WTC11 (cell line): ENCODE results near the gene PRR35.

Experiments
- E2F1 ChIP-seq: sonication (generic); formaldehyde crosslinking; IDR thresholded peaks from 2 replicates; pipeline ENCODE4 v1.8.0; 2022; ENCODE audit warnings: mild to moderate bottlenecking, missing genetic modification reagents
- E2F5 ChIP-seq: sonication (generic); formaldehyde crosslinking; IDR thresholded peaks from 2 replicates; pipeline ENCODE4 v1.8.1; 2022; ENCODE audit warnings: mild to moderate bottlenecking, moderate library complexity, missing genetic modification reagents
- FOXP1 ChIP-seq: sonication (generic); formaldehyde crosslinking; IDR thresholded peaks from 2 replicates; pipeline ENCODE4 v1.8.0; 2022; ENCODE audit warnings: missing genetic modification reagents, mild to moderate bottlenecking, moderate library complexity, borderline replicate concordance
- HMGXB4 ChIP-seq: sonication (generic); formaldehyde crosslinking; IDR thresholded peaks from 2 replicates; pipeline ENCODE4 v1.8.1; 2023; ENCODE audit warnings: mild to moderate bottlenecking, moderate library complexity, missing genetic modification reagents
- MLX ChIP-seq: sonication (generic); formaldehyde crosslinking; IDR thresholded peaks from 2 replicates; pipeline ENCODE4 v1.8.1; 2023; ENCODE audit warnings: mild to moderate bottlenecking, missing genetic modification reagents, moderate library complexity
- NFATC4 ChIP-seq: fragments of 250-450 bp; sonication (Bioruptor Pico); IDR thresholded peaks from 2 replicates; pipeline ENCODE4 v1.9.0; 2021; ENCODE audit warnings: mild to moderate bottlenecking
- NFE2L1 ChIP-seq: sonication (generic); formaldehyde crosslinking; IDR thresholded peaks from 2 replicates; pipeline ENCODE4 v1.8.1; 2023; ENCODE audit warnings: missing genetic modification reagents
- ZNF121 ChIP-seq: sonication (generic); formaldehyde crosslinking; IDR thresholded peaks from 2 replicates; pipeline ENCODE4 v1.8.0; 2023; ENCODE audit warnings: missing genetic modification reagents
- ZNF138 ChIP-seq: sonication (generic); formaldehyde crosslinking; conservative IDR thresholded peaks from 2 replicates; pipeline ENCODE4 v1.8.1; 2022; ENCODE audit warnings: mild to moderate bottlenecking, moderate library complexity, missing genetic modification reagents
- ZNF416 ChIP-seq: fragments of 250-450 bp; sonication (Bioruptor Pico); IDR thresholded peaks from 2 replicates; pipeline ENCODE4 v1.9.0; 2021; ENCODE audit warnings: mild to moderate bottlenecking, inconsistent platforms
- TF ChIP-seq, protein P1 (sequence below): fragments of 200-600 bp; IDR thresholded peaks from 2 replicates; pipeline ENCODE4 v1.8.0; 2022; ENCODE audit warnings: antibody characterized with exemption
- TF ChIP-seq, protein P2 (sequence below): sonication (generic); formaldehyde crosslinking; IDR thresholded peaks from 2 replicates; pipeline ENCODE4 v1.8.0; 2023; ENCODE audit warnings: missing genetic modification reagents
- TF ChIP-seq, protein P3 (sequence below): sonication (generic); formaldehyde crosslinking; IDR thresholded peaks from 2 replicates; pipeline ENCODE4 v1.8.1; 2022; ENCODE audit warnings: low read depth, missing genetic modification reagents, borderline replicate concordance

GRCh38 chr16:559411-560203 lies 587 bp upstream of the PRR35 start:
- TF ChIP-seq, protein P1, sequence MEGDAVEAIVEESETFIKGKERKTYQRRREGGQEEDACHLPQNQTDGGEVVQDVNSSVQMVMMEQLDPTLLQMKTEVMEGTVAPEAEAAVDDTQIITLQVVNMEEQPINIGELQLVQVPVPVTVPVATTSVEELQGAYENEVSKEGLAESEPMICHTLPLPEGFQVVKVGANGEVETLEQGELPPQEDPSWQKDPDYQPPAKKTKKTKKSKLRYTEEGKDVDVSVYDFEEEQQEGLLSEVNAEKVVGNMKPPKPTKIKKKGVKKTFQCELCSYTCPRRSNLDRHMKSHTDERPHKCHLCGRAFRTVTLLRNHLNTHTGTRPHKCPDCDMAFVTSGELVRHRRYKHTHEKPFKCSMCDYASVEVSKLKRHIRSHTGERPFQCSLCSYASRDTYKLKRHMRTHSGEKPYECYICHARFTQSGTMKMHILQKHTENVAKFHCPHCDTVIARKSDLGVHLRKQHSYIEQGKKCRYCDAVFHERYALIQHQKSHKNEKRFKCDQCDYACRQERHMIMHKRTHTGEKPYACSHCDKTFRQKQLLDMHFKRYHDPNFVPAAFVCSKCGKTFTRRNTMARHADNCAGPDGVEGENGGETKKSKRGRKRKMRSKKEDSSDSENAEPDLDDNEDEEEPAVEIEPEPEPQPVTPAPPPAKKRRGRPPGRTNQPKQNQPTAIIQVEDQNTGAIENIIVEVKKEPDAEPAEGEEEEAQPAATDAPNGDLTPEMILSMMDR, result no peak
- TF ChIP-seq ZNF121 (CRISPR knock-in tag), result no peak
- no peak for TF ChIP-seq NFE2L1 (CRISPR knock-in tag)
- TF ChIP-seq, protein P2, sequence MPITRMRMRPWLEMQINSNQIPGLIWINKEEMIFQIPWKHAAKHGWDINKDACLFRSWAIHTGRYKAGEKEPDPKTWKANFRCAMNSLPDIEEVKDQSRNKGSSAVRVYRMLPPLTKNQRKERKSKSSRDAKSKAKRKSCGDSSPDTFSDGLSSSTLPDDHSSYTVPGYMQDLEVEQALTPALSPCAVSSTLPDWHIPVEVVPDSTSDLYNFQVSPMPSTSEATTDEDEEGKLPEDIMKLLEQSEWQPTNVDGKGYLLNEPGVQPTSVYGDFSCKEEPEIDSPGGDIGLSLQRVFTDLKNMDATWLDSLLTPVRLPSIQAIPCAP (CRISPR knock-in tag), result no peak
- TF ChIP-seq E2F1 (CRISPR knock-in tag), result no peak
- no peak for TF ChIP-seq MLX (CRISPR knock-in tag)
- no peak for TF ChIP-seq FOXP1 (CRISPR knock-in tag)
- no peak for TF ChIP-seq E2F5 (CRISPR knock-in tag)
- TF ChIP-seq ZNF138 (CRISPR knock-in tag), result no peak
- TF ChIP-seq, protein P3, sequence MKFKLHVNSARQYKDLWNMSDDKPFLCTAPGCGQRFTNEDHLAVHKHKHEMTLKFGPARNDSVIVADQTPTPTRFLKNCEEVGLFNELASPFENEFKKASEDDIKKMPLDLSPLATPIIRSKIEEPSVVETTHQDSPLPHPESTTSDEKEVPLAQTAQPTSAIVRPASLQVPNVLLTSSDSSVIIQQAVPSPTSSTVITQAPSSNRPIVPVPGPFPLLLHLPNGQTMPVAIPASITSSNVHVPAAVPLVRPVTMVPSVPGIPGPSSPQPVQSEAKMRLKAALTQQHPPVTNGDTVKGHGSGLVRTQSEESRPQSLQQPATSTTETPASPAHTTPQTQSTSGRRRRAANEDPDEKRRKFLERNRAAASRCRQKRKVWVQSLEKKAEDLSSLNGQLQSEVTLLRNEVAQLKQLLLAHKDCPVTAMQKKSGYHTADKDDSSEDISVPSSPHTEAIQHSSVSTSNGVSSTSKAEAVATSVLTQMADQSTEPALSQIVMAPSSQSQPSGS (CRISPR knock-in tag), result no peak
- no peak for TF ChIP-seq HMGXB4 (CRISPR knock-in tag)
- no peak for TF ChIP-seq NFATC4 (CRISPR knock-in tag)
- TF ChIP-seq ZNF416 (CRISPR knock-in tag), result no peak
